Measurements from ENCODE around the gene KISS1R. TPM values are rescaled to one million over a fixed set of nuclear protein-coding genes. Genes with fewer than 3 reads are reported as not detected.

The KISS1R gene
- total and polyA plus RNA-seq, 2 experiments from 2014 or later: 1.3 to 2.1 TPM

GRCh38 chr19:941292-942132, 24.4 kb downstream of the KISS1R start:
- Histone ChIP-seq H2AFZ (no peak overlapping the region), H3K4me3 (no peak overlapping the region), H3K4me2 (no peak overlapping the region), H3K79me2 (peaks cover 99% of the 10 kb centered on the region), H3K4me1 (ENCODE audit: insufficient read depth) (peaks cover 38% of the 10 kb centered on the region), H3K9me3 (ENCODE audit: low read depth) (no peaks in the 10 kb centered on the region), H3K36me3 (replicated peaks; ENCODE audit: insufficient read depth, low read depth) (no peaks in the 10 kb centered on the region), H3K9me2 (replicated peaks; ENCODE audit: insufficient read depth) (no peaks in the 10 kb centered on the region), H3K27ac (no peak overlapping the region), H3K27me3 (no peaks in the 10 kb centered on the region), H4K20me1 (ENCODE audit: insufficient read depth, poor library complexity, severe bottlenecking) (peaks cover 86% of the 10 kb centered on the region)
- 95% methylated on average over 45 of the region's 45 CpGs for WGBS (ENCODE audit: low lambda C conversion rate, missing lambda C conversion rate)
- DNase-seq (ENCODE audit: low spot score): no peak
- TF ChIP-seq EZH2 (IDR thresholded peaks at IDR 0.05; ENCODE audit: borderline replicate concordance): no peak
- no peak for TF ChIP-seq CTCF (IDR thresholded peaks at IDR 0.05; ENCODE audit: poor library complexity)

GRCh38 chr19:942133-942645, 25.1 kb downstream of the KISS1R start:
- Histone ChIP-seq H3K27ac (no peak overlapping the region), H3K4me1 (ENCODE audit: insufficient read depth) (peaks cover 38% of the 10 kb centered on the region), H4K20me1 (ENCODE audit: insufficient read depth, poor library complexity, severe bottlenecking) (peaks cover 81% of the 10 kb centered on the region), H3K9me2 (replicated peaks; ENCODE audit: insufficient read depth) (no peaks in the 10 kb centered on the region), H3K36me3 (replicated peaks; ENCODE audit: insufficient read depth, low read depth) (no peaks in the 10 kb centered on the region), H3K4me3 (no peak overlapping the region), H3K27me3 (no peaks in the 10 kb centered on the region), H3K9me3 (ENCODE audit: low read depth) (no peaks in the 10 kb centered on the region), H3K79me2 (peaks cover 99% of the 10 kb centered on the region), H3K4me2 (no peak overlapping the region), H2AFZ (no peak overlapping the region)
- 95% methylated on average over 29 of the region's 32 CpGs for WGBS (ENCODE audit: low lambda C conversion rate, missing lambda C conversion rate)
- no peak for DNase-seq (ENCODE audit: low spot score)
- TF ChIP-seq EZH2 (IDR thresholded peaks at IDR 0.05; ENCODE audit: borderline replicate concordance) (no peak), CTCF (IDR thresholded peaks at IDR 0.05; ENCODE audit: poor library complexity) (no peak), EZH2phosphoT487 (IDR thresholded peaks at IDR 0.05; ENCODE audit: low read depth, severe bottlenecking, unreplicated experiment) (no peak)

GRCh38 chr19:943551-944170, 26.5 kb downstream of the KISS1R start:
- no peaks in the 10 kb centered on the region for H3K9me2 ChIP-seq (replicated peaks; ENCODE audit: insufficient read depth)
- peak overlapping the region; percentile 56 for H3K4me2 ChIP-seq
- H3K79me2 ChIP-seq: peaks cover 100% of the 10 kb centered on the region
- TF ChIP-seq EZH2phosphoT487 (IDR thresholded peaks at IDR 0.05; ENCODE audit: low read depth, severe bottlenecking, unreplicated experiment): no peak
- no peak for TF ChIP-seq EZH2 (IDR thresholded peaks at IDR 0.05; ENCODE audit: borderline replicate concordance)
- no peak for TF ChIP-seq CTCF (IDR thresholded peaks at IDR 0.05; ENCODE audit: poor library complexity)
- DNase-seq (ENCODE audit: low spot score): no peak
- no peaks in the 10 kb centered on the region for H3K9me3 ChIP-seq (ENCODE audit: low read depth)
- peaks cover 77% of the 10 kb centered on the region for H4K20me1 ChIP-seq (ENCODE audit: insufficient read depth, poor library complexity, severe bottlenecking)
- no peak overlapping the region for H3K4me3 ChIP-seq
- H2AFZ ChIP-seq: no peak overlapping the region
- WGBS (ENCODE audit: low lambda C conversion rate, missing lambda C conversion rate): 96% methylated on average over 16 of the region's 17 CpGs
- H3K36me3 ChIP-seq (replicated peaks; ENCODE audit: insufficient read depth, low read depth): no peaks in the 10 kb centered on the region
- H3K4me1 ChIP-seq (ENCODE audit: insufficient read depth): peaks cover 37% of the 10 kb centered on the region
- H3K27ac ChIP-seq: peak overlapping the region; percentile 86
- H3K27me3 ChIP-seq: no peaks in the 10 kb centered on the region

All from hepatocyte (in vitro differentiated cells).